MCF 10A (cell line): ENCODE results near the gene ITGA11. TPM values are rescaled to one million over a fixed set of nuclear protein-coding genes. Genes with fewer than 3 reads are reported as not detected.

Experiments
- BruUV-seq: library from RNA; stranded (reverse); fragments of 400-500 nt; replicated peaks from 2 replicates; lab custom pipeline; 2021; lab: Mats Ljungman, UMichigan
- CTCF ChIA-PET: fragments of 300-600 bp; sonication (Branson Sonifier 250); formaldehyde crosslinking; extraction: SDS; loops from one replicate; lab custom pipeline; 2021; ENCODE audit warnings: antibody characterized with exemption, inconsistent platforms; lab: Yijun Ruan, JAX
- POLR2A ChIA-PET: fragments of 300-600, 350-650 bp; sonication (Branson Sonifier 250); formaldehyde crosslinking; extraction: SDS; loops from one replicate; lab custom pipeline; 2020; ENCODE audit warnings: antibody characterized with exemption, inconsistent platforms; lab: Yijun Ruan, JAX
- DNase-seq: peaks from one replicate; pipeline ENCODE4 v3.0.0-alpha.2; 2018; ENCODE audit not compliant: unreplicated experiment
- H3K27ac Mint-ChIP-seq: one replicate; pipeline ENCODE4 v1.8.0; 2022; ENCODE audit warnings: mild to moderate bottlenecking, low read depth, mixed read lengths; ENCODE audit not compliant: unreplicated experiment
- H3K27me3 Mint-ChIP-seq: one replicate; pipeline ENCODE4 v1.8.0; 2022; ENCODE audit warnings: mixed read lengths; ENCODE audit not compliant: insufficient read depth, unreplicated experiment
- H3K36me3 Mint-ChIP-seq: one replicate; pipeline ENCODE4 v1.8.0; 2022; ENCODE audit warnings: mild to moderate bottlenecking, moderate library complexity, mixed read lengths; ENCODE audit not compliant: insufficient read depth, unreplicated experiment
- H3K4me1 Mint-ChIP-seq: one replicate; pipeline ENCODE4 v1.8.0; 2022; ENCODE audit warnings: mixed read lengths; ENCODE audit not compliant: insufficient read depth, unreplicated experiment
- H3K4me3 Mint-ChIP-seq: one replicate; pipeline ENCODE4 v1.8.0; 2022; ENCODE audit warnings: mild to moderate bottlenecking, moderate library complexity, mixed read lengths; ENCODE audit not compliant: unreplicated experiment
- H3K9me3 Mint-ChIP-seq: one replicate; pipeline ENCODE4 v1.8.0; 2022; ENCODE audit warnings: mixed read lengths; ENCODE audit not compliant: unreplicated experiment
- CTCF ChIP-seq: fragments of 200-600 bp; IDR thresholded peaks from one replicate; pipeline ENCODE4 v1.8.0; 2022; ENCODE audit warnings: antibody characterized with exemption, mild to moderate bottlenecking; ENCODE audit not compliant: unreplicated experiment
- intact Hi-C: fragments of 100-400 bp; cut with micrococcal nuclease; formaldehyde crosslinking; loops from 2 replicates; pipeline ENCODE4 v1.14.1; 2022
- total RNA-seq: library from RNA; stranded (reverse); gene quantifications from 2 replicates; pipeline ENCODE4 v1.2.3, GENCODE V29; 2022

ITGA11 gene
- total RNA-seq, 1 experiment from 2014 or later, result 0.19 TPM

GRCh38 chr15:68469162-68470048 is 37.4 kb upstream of the ITGA11 start:
- no peak for DNase-seq
- no peak overlapping the region for H3K27ac Mint-ChIP-seq
- H3K9me3 Mint-ChIP-seq, result no peaks in the 10 kb centered on the region
- ChIA-PET CTCF (interaction anchor here (0.7 kb wide), 1 partner anchor 216 kb away, joined by 3 read pairs; no protein-coding TSS in a partner anchor), POLR2A (no interaction called here)
- no peaks in the 10 kb centered on the region for H3K4me1 Mint-ChIP-seq
- peaks cover 36% of the 10 kb centered on the region for H3K27me3 Mint-ChIP-seq
- no TSS peak for BruUV-seq
- no peaks in the 10 kb centered on the region for H3K36me3 Mint-ChIP-seq
- intact Hi-C loops, result no loop called here
- no peak overlapping the region for H3K4me3 Mint-ChIP-seq
- no peak for TF ChIP-seq CTCF

- H3K9me3 Mint-ChIP-seq, result no peaks in the 10 kb centered on the region
- peaks cover 15% of the 10 kb centered on the region for H3K27me3 Mint-ChIP-seq
- no peak for TF ChIP-seq CTCF
- no peaks in the 10 kb centered on the region for H3K4me1 Mint-ChIP-seq
- no peak overlapping the region for H3K4me3 Mint-ChIP-seq
- BruUV-seq, result no TSS peak
- H3K27ac Mint-ChIP-seq, result no peak overlapping the region
- H3K36me3 Mint-ChIP-seq, result no peaks in the 10 kb centered on the region
- ChIA-PET CTCF (interaction anchor here (0.7 to 1.6 kb wide), 4 partner anchors 14 to 207 kb away, joined by 3 to 5 read pairs (median 4); no protein-coding TSS in a partner anchor), POLR2A (interaction anchor here (1.3 kb wide), 1 partner anchor 21 kb away, joined by 3 read pairs; no protein-coding TSS in a partner anchor)
- DNase-seq, result no peak
- intact Hi-C loops, result no loop called here
These were observed 34.9 kb upstream of the ITGA11 start for GRCh38 chr15:68466876-68467275.

GRCh38 chr15:68465861-68466560 is 34.0 kb upstream of the ITGA11 start:
- no peaks in the 10 kb centered on the region for H3K36me3 Mint-ChIP-seq
- peaks cover 19% of the 10 kb centered on the region for H3K27me3 Mint-ChIP-seq
- H3K4me3 Mint-ChIP-seq, result no peak overlapping the region
- ChIA-PET POLR2A (no interaction called here), CTCF (interaction anchor here (0.7 to 1.6 kb wide), 4 partner anchors 13 to 208 kb away, joined by 3 to 5 read pairs (median 4); no protein-coding TSS in a partner anchor)
- H3K9me3 Mint-ChIP-seq, result no peaks in the 10 kb centered on the region
- TF ChIP-seq CTCF, result no peak
- no peak overlapping the region for H3K27ac Mint-ChIP-seq
- no peaks in the 10 kb centered on the region for H3K4me1 Mint-ChIP-seq
- BruUV-seq, result no TSS peak
- intact Hi-C loops, result no loop called here
- no peak for DNase-seq

- no peaks in the 10 kb centered on the region for H3K4me1 Mint-ChIP-seq
- TF ChIP-seq CTCF, result no peak
- POLR2A ChIA-PET, result no interaction called here
- H3K27ac Mint-ChIP-seq, result no peak overlapping the region
- H3K4me3 Mint-ChIP-seq, result no peak overlapping the region
- CTCF ChIA-PET, result interaction anchor here (0.7 kb wide), 1 partner anchor 60 kb away, joined by 3 read pairs; no protein-coding TSS in a partner anchor
- BruUV-seq, result no TSS peak
- peaks cover 12% of the 10 kb centered on the region for H3K9me3 Mint-ChIP-seq
- H3K36me3 Mint-ChIP-seq, result no peaks in the 10 kb centered on the region
- DNase-seq, result no peak
- H3K27me3 Mint-ChIP-seq, result peaks cover 33% of the 10 kb centered on the region
- intact Hi-C loops, result no loop called here
These were observed 32.6 kb upstream of the ITGA11 start for GRCh38 chr15:68464448-68465090.
